ENCODE data around the gene GAB2.
"Not testable (repeated sequence)": the region's sequence is repeated elsewhere in the genome, so short reads cannot be mapped to it uniquely, and the experiment has no call there.

The GAB2 gene

GRCh38 chr11:78271801-78272200, 145.8 kb downstream of the GAB2 start:
- DNase-seq, result not testable (repeated sequence)

- no peak for DNase-seq
Measured at GRCh38 chr11:78270971-78271370, 146.6 kb downstream of the GAB2 start.

GRCh38 chr11:78269806-78270205, 147.8 kb downstream of the GAB2 start:
- no peak for DNase-seq

- no peak for DNase-seq
Measured at GRCh38 chr11:78268591-78269410, 148.8 kb downstream of the GAB2 start.

- DNase-seq, result no peak
Measured at GRCh38 chr11:78266451-78266850, 151.2 kb downstream of the GAB2 start.

- DNase-seq, result no peak
Measured at GRCh38 chr11:78265326-78265725, 152.3 kb downstream of the GAB2 start.

- DNase-seq, result no peak
Measured at GRCh38 chr11:78262691-78263090, 154.9 kb downstream of the GAB2 start.

- no peak for DNase-seq
Measured at GRCh38 chr11:78262238-78262637, 155.4 kb downstream of the GAB2 start.

- no peak for DNase-seq
Measured at GRCh38 chr11:78261828-78262227, 155.8 kb downstream of the GAB2 start.

- no peak for DNase-seq
Measured at GRCh38 chr11:78261367-78261766, 156.3 kb downstream of the GAB2 start.

- DNase-seq, result no peak
Measured at GRCh38 chr11:78259777-78260487, 157.7 kb downstream of the GAB2 start.

GRCh38 chr11:78257654-78258053, 160.0 kb downstream of the GAB2 start:
- DNase-seq, result no peak

- DNase-seq, result no peak
Measured at GRCh38 chr11:78256962-78257361, 160.7 kb downstream of the GAB2 start.

- DNase-seq, result no peak
Measured at GRCh38 chr11:78255919-78256318, 161.7 kb downstream of the GAB2 start.

- no peak for DNase-seq
Measured at GRCh38 chr11:78254268-78254667, 163.4 kb downstream of the GAB2 start.

- DNase-seq, result no peak
Measured at GRCh38 chr11:78253797-78254196, 163.8 kb downstream of the GAB2 start.

GRCh38 chr11:78251083-78251775, 166.4 kb downstream of the GAB2 start:
- no peak for DNase-seq

GRCh38 chr11:78250099-78250498, 167.5 kb downstream of the GAB2 start:
- no peak for DNase-seq

- DNase-seq, result no peak
Measured at GRCh38 chr11:78248903-78249302, 168.7 kb downstream of the GAB2 start.

GRCh38 chr11:78248191-78248590, 169.4 kb downstream of the GAB2 start:
- no peak for DNase-seq

- DNase-seq, result no peak
Measured at GRCh38 chr11:78244546-78245255, 172.9 kb downstream of the GAB2 start.

GRCh38 chr11:78244080-78244479, 173.5 kb downstream of the GAB2 start:
- no peak for DNase-seq

GRCh38 chr11:78241475-78241874, 176.1 kb downstream of the GAB2 start:
- no peak for DNase-seq
